IMR-90 (cell line): Measurements from ENCODE around the gene PLA2G2E. TPM values are rescaled to one million over a fixed set of nuclear protein-coding genes. Genes with fewer than 3 reads are reported as not detected.

Source experiments
- ATAC-seq: fragments of 200-7000 bp; cut with Tn5 transposase; 2 replicates; pipeline ENCODE4 v1.9.1; 2020; ENCODE audit warnings: low read depth, mild to moderate bottlenecking, moderate library complexity
- BruUV-seq: library from RNA; stranded (reverse); fragments of 400-500 nt; replicated peaks from 2 replicates; lab custom pipeline; 2021; lab: Mats Ljungman, UMichigan
- CTCF ChIA-PET: fragments of 300-600 bp; formaldehyde crosslinking; extraction: SDS; loops from one replicate; lab custom pipeline; 2021; ENCODE audit warnings: antibody characterized with exemption; lab: Yijun Ruan, JAX
- POLR2A ChIA-PET: fragments of 300-600 bp; sonication (Branson Sonifier 250); formaldehyde crosslinking; loops from one replicate; lab custom pipeline; 2022; ENCODE audit warnings: antibody characterized with exemption; ENCODE audit not compliant: unreplicated experiment; lab: Charles Lee
- DNase-seq: peaks from one replicate; pipeline ENCODE4 v3.0.0; 2013
- H2AFZ ChIP-seq: replicated peaks from 2 replicates; pipeline ENCODE3; 2013; ENCODE audit warnings: low read length, mild to moderate bottlenecking; ENCODE audit not compliant: poor library complexity
- H2AK5ac ChIP-seq: 2 replicates; pipeline ENCODE4 v1.6.1; 2013; ENCODE audit warnings: low read depth, low read length, inconsistent platforms
- H2AK9ac ChIP-seq: replicated peaks from 2 replicates; pipeline ENCODE3; 2013; ENCODE audit warnings: mild to moderate bottlenecking, low read depth, low read length, moderate library complexity; ENCODE audit not compliant: poor library complexity
- H2BK120ac ChIP-seq: 2 replicates; pipeline ENCODE4 v1.6.1; 2013; ENCODE audit warnings: low read depth, low read length, inconsistent platforms
- H2BK15ac ChIP-seq: 3 replicates; pipeline ENCODE4 v1.6.1; 2013; ENCODE audit warnings: low read depth, low read length, inconsistent platforms
- H2BK20ac ChIP-seq: 2 replicates; pipeline ENCODE4 v1.6.1; 2013; ENCODE audit warnings: low read depth, mild to moderate bottlenecking, inconsistent platforms, low read length, moderate library complexity
- H2BK5ac ChIP-seq: 2 replicates; pipeline ENCODE4 v1.6.1; 2013; ENCODE audit warnings: mild to moderate bottlenecking, low read depth, low read length, inconsistent platforms; ENCODE audit not compliant: poor library complexity, severe bottlenecking
- H3K14ac ChIP-seq: replicated peaks from 2 replicates; pipeline ENCODE4 v1.6.1; 2013; ENCODE audit warnings: low read depth, low read length, inconsistent platforms
- H3K18ac ChIP-seq: 2 replicates; pipeline ENCODE4 v1.6.1; 2013; ENCODE audit warnings: low read depth, low read length, control low read depth
- H3K23ac ChIP-seq: 2 replicates; pipeline ENCODE4 v1.6.1; 2013; ENCODE audit warnings: low read depth, low read length, inconsistent platforms
- H3K27ac ChIP-seq: 2 replicates; pipeline ENCODE4 v1.5.1; 2013; ENCODE audit warnings: mild to moderate bottlenecking, control low read depth, low read length; ENCODE audit not compliant: insufficient read depth
- H3K27me3 ChIP-seq: 2 replicates; pipeline ENCODE4 v1.6.1; 2013; ENCODE audit warnings: low read length; ENCODE audit not compliant: control insufficient read depth, insufficient read depth
- H3K36me3 ChIP-seq: 2 replicates; pipeline ENCODE4 v1.6.1; 2013; ENCODE audit warnings: low read length, mixed read lengths; ENCODE audit not compliant: control insufficient read depth, insufficient read depth
- H3K4ac ChIP-seq: 2 replicates; pipeline ENCODE4 v1.6.1; 2013; ENCODE audit warnings: low read depth, low read length, inconsistent platforms
- H3K4me1 ChIP-seq: 2 replicates; pipeline ENCODE4 v1.6.1; 2013; ENCODE audit warnings: low read length, mixed read lengths; ENCODE audit not compliant: control insufficient read depth, insufficient read depth
- H3K4me2 ChIP-seq: 2 replicates; pipeline ENCODE4 v1.6.1; 2013; ENCODE audit warnings: low read depth, mild to moderate bottlenecking, control low read depth, low read length, moderate library complexity
- H3K4me3 ChIP-seq: 2 replicates; pipeline ENCODE4 v1.5.1; 2013; ENCODE audit warnings: low read depth, mild to moderate bottlenecking, control low read depth, low read length, moderate library complexity; ENCODE audit not compliant: insufficient read depth
- H3K56ac ChIP-seq: 2 replicates; pipeline ENCODE4 v1.6.1; 2013; ENCODE audit warnings: low read length, inconsistent platforms; ENCODE audit not compliant: insufficient read depth; ENCODE audit errors: extremely low read depth
- H3K79me1 ChIP-seq, 2 experiments: 2 replicates each; pipeline ENCODE4 v1.6.1; 2013; ENCODE audit warnings: low read length in 2 of 2, inconsistent platforms in 1 of 2, low read depth in 1 of 2
- H3K9ac ChIP-seq: 2 replicates; pipeline ENCODE4 v1.6.1; 2013; ENCODE audit warnings: low read depth, low read length, control low read depth
- H3K9me1 ChIP-seq: 2 replicates; pipeline ENCODE4 v1.6.1; 2013; ENCODE audit warnings: low read length, inconsistent platforms; ENCODE audit not compliant: insufficient read depth
- H3K9me3 ChIP-seq: 2 replicates; pipeline ENCODE4 v1.6.1; 2013; ENCODE audit warnings: low read length; ENCODE audit not compliant: control insufficient read depth, insufficient read depth
- H4K20me1 ChIP-seq: 2 replicates; pipeline ENCODE4 v1.6.1; 2013; ENCODE audit warnings: low read length, inconsistent platforms; ENCODE audit not compliant: insufficient read depth
- H4K5ac ChIP-seq: 2 replicates; pipeline ENCODE4 v1.6.1; 2013; ENCODE audit warnings: mild to moderate bottlenecking, low read depth, low read length, control low read depth
- H4K8ac ChIP-seq, 2 experiments: 2 replicates each; pipeline ENCODE4 v1.6.1; 2013; ENCODE audit warnings: low read depth in 2 of 2, low read length in 2 of 2, control low read depth in 1 of 2, inconsistent platforms in 1 of 2
- H4K91ac ChIP-seq: 2 replicates; pipeline ENCODE4 v1.6.1; 2013; ENCODE audit warnings: low read depth, low read length, inconsistent platforms; ENCODE audit not compliant: insufficient read depth
- CHD1 ChIP-seq: IDR thresholded peaks from 2 replicates; pipeline ENCODE4 v1.6.1; 2012; ENCODE audit warnings: low read depth, low read length, improper control_type of control experiment
- WGBS, 2 experiments: methylation state at CpG; one replicate each; pipeline versions ENCODE4 v1.1.5 to v1.1.7; 2013; ENCODE audit warnings: missing lambda C conversion rate in 2 of 2; ENCODE audit not compliant: insufficient read length in 1 of 2; ENCODE audit errors: extremely low coverage in 2 of 2; 5-methylcytosine and 5-hydroxymethylcytosine counted together
- dilution Hi-C: fragments of 300-500 bp; cut with HindIII; formaldehyde crosslinking; loops from one replicate; pipeline ENCODE4 v1.14.3; 2018; ENCODE audit warnings: low sequenced_read_pairs; ENCODE audit not compliant: unreplicated experiment
- in situ Hi-C: fragments of 300-500 bp; cut with MboI; formaldehyde crosslinking; loops from 3 replicates; pipeline ENCODE4 v1.14.3; 2019; ENCODE audit warnings: low sequenced_read_pairs, inconsistent platforms, mixed read lengths
- intact Hi-C: fragments of 100-400 bp; cut with micrococcal nuclease; formaldehyde crosslinking; loops from 2 replicates; pipeline ENCODE4 v1.10.0; 2022
- polyA plus RNA-seq, 3 experiments: library from polyadenylated mRNA; depleted of rRNA; stranded (reverse); fragments of >200 nt; gene quantifications; 2 replicates each; pipeline ENCODE4 v1.2.3, GENCODE V29; 2012; ENCODE audit warnings: low replicate concordance in 1 of 3
- total RNA-seq: library from RNA; depleted of rRNA; stranded (reverse); fragments of >200 nt; gene quantifications from 2 replicates; pipeline ENCODE4 v1.2.3, GENCODE V29; 2012

The PLA2G2E gene
- total and polyA plus RNA-seq, 2 of the 4 experiments (the other 2 are of a cell fraction), result not detected

GRCh38 chr1:19957779-19958178, 34.4 kb upstream of the PLA2G2E start:
- H2BK20ac ChIP-seq, result no peak overlapping the region
- H3K27me3 ChIP-seq, result peaks cover 26% of the 10 kb centered on the region
- ChIA-PET CTCF (no interaction called here), POLR2A (no interaction called here)
- no peaks in the 10 kb centered on the region for H4K20me1 ChIP-seq
- no TSS peak for BruUV-seq
- H2BK15ac ChIP-seq, result no peak overlapping the region
- no peaks in the 10 kb centered on the region for H3K36me3 ChIP-seq
- 45% methylated on average over 2 of the region's 4 CpGs; no CpG with 5 or more reads in 1 of the 2 experiments for WGBS, 2 experiments
- H3K4ac ChIP-seq, result no peak overlapping the region
- H4K5ac ChIP-seq, result no peak overlapping the region
- no peak overlapping the region for H3K4me3 ChIP-seq
- no peak overlapping the region for H3K23ac ChIP-seq
- H3K4me1 ChIP-seq, result no peaks in the 10 kb centered on the region
- dilution Hi-C loops, result no loop called here
- intact Hi-C loops, result no loop called here
- in situ Hi-C loops, result no loop called here
- no peak overlapping the region for H2AK5ac ChIP-seq
- H2AK9ac ChIP-seq, result no peak overlapping the region
- no peak overlapping the region for H3K18ac ChIP-seq
- ATAC-seq, result no peak
- H4K8ac ChIP-seq, result no peak overlapping the region
- DNase-seq, result no peak
- H2BK5ac ChIP-seq, result no peak overlapping the region
- no peak overlapping the region for H2BK120ac ChIP-seq
- peaks cover 7% of the 10 kb centered on the region; the same call in 1 of the 2 replicates for H3K9me3 ChIP-seq
- no peak overlapping the region for H3K27ac ChIP-seq
- no peak overlapping the region for H3K14ac ChIP-seq
- no peak overlapping the region for H3K9ac ChIP-seq
- no peak overlapping the region for H2AFZ ChIP-seq
- no peak overlapping the region for H4K91ac ChIP-seq
- H3K56ac ChIP-seq, result no peak overlapping the region
- no peak for TF ChIP-seq CHD1
- no peak overlapping the region for H3K4me2 ChIP-seq
- H3K79me1 ChIP-seq, result no peaks in the 10 kb centered on the region
- H3K9me1 ChIP-seq, result no peaks in the 10 kb centered on the region
